Measurements from ENCODE around the gene TIAM2. TPM values are rescaled to one million over a fixed set of nuclear protein-coding genes. Genes with fewer than 3 reads are reported as not detected.
"Not testable (repeated sequence)": the region's sequence is repeated elsewhere in the genome, so short reads cannot be mapped to it uniquely, and the experiment has no call there.

Gene TIAM2
- total and polyA plus RNA-seq, 12 donors, result 4.0 to 24.7 (median 8.8) TPM

DNA sequence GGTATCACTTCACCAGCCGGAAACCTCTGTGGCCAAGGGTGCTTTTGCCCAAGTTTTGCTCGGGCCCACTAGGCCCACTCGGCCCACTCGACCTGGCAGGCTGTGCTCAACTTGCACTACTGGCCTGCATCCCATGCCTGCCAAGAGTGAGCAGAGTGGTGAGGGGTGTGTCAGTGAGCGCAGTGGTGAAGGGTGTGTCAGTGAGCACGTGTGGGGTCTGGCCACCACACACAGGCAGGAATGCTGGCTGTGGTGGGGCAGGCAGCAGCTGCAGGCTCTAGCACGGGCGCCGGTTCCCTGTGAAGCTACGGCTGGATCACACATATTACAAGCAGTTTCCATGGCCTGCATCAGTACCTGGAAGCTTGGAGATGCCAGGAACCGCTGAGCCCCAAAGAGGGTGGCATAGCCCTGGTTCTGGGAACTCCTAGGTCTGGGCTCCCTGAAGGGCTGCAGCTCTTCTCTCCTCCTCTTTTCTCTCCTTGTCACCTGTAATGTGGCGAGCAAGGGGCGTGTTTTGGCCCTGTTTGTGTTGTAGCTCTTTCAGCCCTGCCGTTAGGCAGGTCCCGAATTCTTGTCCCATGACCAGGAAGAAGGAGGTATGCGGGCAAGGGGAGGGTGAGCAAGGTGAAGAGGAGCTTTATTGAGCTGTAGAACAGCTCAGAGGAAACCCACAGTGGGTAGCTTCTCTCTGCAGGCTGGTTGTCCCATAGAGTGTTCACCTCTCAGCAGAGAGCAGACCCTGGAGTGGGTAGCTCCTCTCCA, 217.7 kb downstream of the TIAM2 start:
- WGBS, 4 donors, result 94 to 95% (median 95%) methylated on average over 15 to 16 of the region's 16 CpGs
- H3K36me3 ChIP-seq (replicated peaks in 1 of 2), result no peaks in the 10 kb centered on the region
- no peak for TF ChIP-seq POLR2A (IDR thresholded peaks at IDR 0.05)
- TF ChIP-seq, protein P1, sequence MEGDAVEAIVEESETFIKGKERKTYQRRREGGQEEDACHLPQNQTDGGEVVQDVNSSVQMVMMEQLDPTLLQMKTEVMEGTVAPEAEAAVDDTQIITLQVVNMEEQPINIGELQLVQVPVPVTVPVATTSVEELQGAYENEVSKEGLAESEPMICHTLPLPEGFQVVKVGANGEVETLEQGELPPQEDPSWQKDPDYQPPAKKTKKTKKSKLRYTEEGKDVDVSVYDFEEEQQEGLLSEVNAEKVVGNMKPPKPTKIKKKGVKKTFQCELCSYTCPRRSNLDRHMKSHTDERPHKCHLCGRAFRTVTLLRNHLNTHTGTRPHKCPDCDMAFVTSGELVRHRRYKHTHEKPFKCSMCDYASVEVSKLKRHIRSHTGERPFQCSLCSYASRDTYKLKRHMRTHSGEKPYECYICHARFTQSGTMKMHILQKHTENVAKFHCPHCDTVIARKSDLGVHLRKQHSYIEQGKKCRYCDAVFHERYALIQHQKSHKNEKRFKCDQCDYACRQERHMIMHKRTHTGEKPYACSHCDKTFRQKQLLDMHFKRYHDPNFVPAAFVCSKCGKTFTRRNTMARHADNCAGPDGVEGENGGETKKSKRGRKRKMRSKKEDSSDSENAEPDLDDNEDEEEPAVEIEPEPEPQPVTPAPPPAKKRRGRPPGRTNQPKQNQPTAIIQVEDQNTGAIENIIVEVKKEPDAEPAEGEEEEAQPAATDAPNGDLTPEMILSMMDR (IDR thresholded peaks at IDR 0.05), result no peak
- H3K9me3 ChIP-seq (replicated peaks in 1 of 3), result no peaks in the 10 kb centered on the region
- no peak for DNase-seq
- no peaks in the 10 kb centered on the region for H3K27me3 ChIP-seq
- no peak overlapping the region for H3K27ac ChIP-seq
- intact Hi-C loops (cut with DNase I), result no loop called here
- no peak overlapping the region for H3K4me3 ChIP-seq
- no peaks in the 10 kb centered on the region for H3K4me1 ChIP-seq (replicated peaks in 1 of 2)

GRCh38 chr6:155213611-155214372, 218.7 kb downstream of the TIAM2 start:
- intact Hi-C loops (cut with DNase I), result no loop called here
- WGBS, 4 donors, result 88 to 100% (median 94%) methylated on average over 8 to 23 of the region's 23 CpGs
- Histone ChIP-seq H3K9me3 (replicated peaks in 1 of 3) (no peaks in the 10 kb centered on the region), H3K4me3 (no peak overlapping the region), H3K27ac (no peak overlapping the region), H3K4me1 (replicated peaks in 1 of 2) (no peaks in the 10 kb centered on the region), H3K36me3 (replicated peaks in 1 of 2) (no peaks in the 10 kb centered on the region), H3K27me3 (no peaks in the 10 kb centered on the region)
- TF ChIP-seq POLR2A (IDR thresholded peaks at IDR 0.05), result no peak
- DNase-seq, result no peak

DNA sequence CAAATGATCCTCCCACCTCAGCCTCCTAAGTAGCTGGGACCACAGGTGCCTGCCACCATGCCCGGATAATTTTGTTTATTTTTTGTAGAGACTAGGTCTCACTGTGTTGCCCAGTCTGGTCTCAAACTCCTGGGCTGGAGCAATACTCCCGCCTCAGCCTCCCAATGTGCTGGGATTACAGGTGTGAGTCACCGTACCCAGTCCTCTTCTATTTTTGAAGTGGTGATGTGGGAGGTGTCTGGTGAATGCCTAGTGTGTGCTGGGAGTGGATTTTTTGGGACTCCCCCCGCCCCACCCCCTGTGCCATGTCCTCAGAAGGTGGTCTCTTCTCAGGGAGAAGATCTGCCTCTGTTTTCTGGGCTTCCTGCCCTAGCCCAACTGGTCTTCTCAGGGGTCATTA, 220.8 kb downstream of the TIAM2 start:
- Histone ChIP-seq H3K4me1 (replicated peaks in 1 of 2) (no peaks in the 10 kb centered on the region), H3K4me3 (no peak overlapping the region), H3K9me3 (replicated peaks in 1 of 3) (no peaks in the 10 kb centered on the region), H3K36me3 (replicated peaks in 1 of 2) (no peaks in the 10 kb centered on the region), H3K27ac (no peak overlapping the region), H3K27me3 (no peaks in the 10 kb centered on the region)
- no peak for DNase-seq
- TF ChIP-seq, protein P1 (IDR thresholded peaks at IDR 0.05), result no peak
- TF ChIP-seq POLR2A (IDR thresholded peaks at IDR 0.05), result no peak
- 87 to 92% (median 88%) methylated on average over 4 of the region's 4 CpGs for WGBS, 4 donors
- intact Hi-C loops (cut with DNase I), result no loop called here

GRCh38 chr6:155216312-155217046, 221.4 kb downstream of the TIAM2 start:
- TF ChIP-seq, protein P1 (IDR thresholded peaks at IDR 0.05), result no peak
- no peak for TF ChIP-seq POLR2A (IDR thresholded peaks at IDR 0.05)

GRCh38 chr6:155218711-155219110, 223.6 kb downstream of the TIAM2 start:
- H3K27ac ChIP-seq; DNase-seq; H3K4me3 ChIP-seq; intact Hi-C loops (cut with DNase I); H3K9me3 ChIP-seq (replicated peaks in 1 of 3); H3K4me1 ChIP-seq (replicated peaks in 1 of 2); H3K27me3 ChIP-seq; H3K36me3 ChIP-seq (replicated peaks in 1 of 2): not testable (repeated sequence)
- WGBS, 4 donors, result 91 to 92% (median 91%) methylated on average over 16 to 20 of the region's 20 CpGs

More at GRCh38 chr6:155216312-155217046, 221.4 kb downstream of the TIAM2 start:
- Histone ChIP-seq H3K4me3 (no peak overlapping the region), H3K27me3 (no peaks in the 10 kb centered on the region), H3K4me1 (replicated peaks in 1 of 2) (no peaks in the 10 kb centered on the region), H3K36me3 (replicated peaks in 1 of 2) (no peaks in the 10 kb centered on the region), H3K9me3 (replicated peaks in 1 of 3) (no peaks in the 10 kb centered on the region), H3K27ac (no peak overlapping the region)
- 72 to 78% (median 75%) methylated on average over 7 to 11 of the region's 11 CpGs for WGBS, 4 donors
- no peak for DNase-seq
- intact Hi-C loops (cut with DNase I), result no loop called here

Data from adrenal gland (tissue), 12 donors.